ENCODE data around the gene ARMC9.

Gene ARMC9

DNA sequence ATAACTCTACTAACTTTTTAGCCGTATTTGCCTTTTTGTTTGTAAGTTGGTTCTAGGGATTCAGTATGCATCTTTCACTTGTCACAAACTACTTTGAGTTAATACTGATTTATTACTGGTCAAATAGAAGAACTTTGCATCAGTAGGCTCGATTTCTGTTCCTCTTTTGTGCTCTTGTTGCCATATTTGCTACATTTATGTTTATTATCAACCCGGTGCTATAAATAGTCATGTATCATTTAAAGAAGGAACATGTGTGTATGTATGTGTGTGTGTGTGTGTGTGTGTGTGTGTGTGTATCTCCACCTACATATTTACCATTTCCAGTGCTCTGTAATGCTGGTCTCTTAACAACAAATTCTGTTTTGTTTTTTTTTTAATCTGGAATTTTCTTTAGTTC is 117.5 kb downstream of the ARMC9 start:
- DNase-seq (ENCODE audit: low read depth in 2 of 2): no peak

DNA sequence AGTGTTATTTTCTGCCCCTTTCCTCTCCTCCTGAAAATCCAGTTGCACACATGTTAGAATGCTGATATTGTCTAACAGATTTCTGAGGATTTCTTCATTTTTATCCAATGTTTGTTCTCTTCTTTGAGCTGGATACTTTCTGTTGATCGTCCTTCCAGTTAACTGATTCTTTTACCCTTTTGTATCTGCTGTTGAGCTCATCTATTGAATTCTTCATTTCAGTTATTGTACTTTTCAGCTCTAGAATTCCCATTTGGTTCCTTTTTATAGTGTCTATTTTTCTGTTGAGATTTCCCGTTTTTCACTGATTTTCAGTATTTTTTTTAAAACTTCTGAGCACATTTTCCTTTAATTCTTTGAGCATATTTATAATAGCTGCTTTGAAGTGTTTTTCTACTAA is 119.1 kb downstream of the ARMC9 start:
- no peak for DNase-seq (ENCODE audit: low read depth in 2 of 2)

- no peak for DNase-seq (ENCODE audit: low read depth in 2 of 2)
Measured at GRCh38 chr2:231318436-231318835, 120.0 kb downstream of the ARMC9 start.

- DNase-seq (ENCODE audit: low read depth in 2 of 2): no peak
Measured at GRCh38 chr2:231318954-231319353, 120.5 kb downstream of the ARMC9 start.

DNA sequence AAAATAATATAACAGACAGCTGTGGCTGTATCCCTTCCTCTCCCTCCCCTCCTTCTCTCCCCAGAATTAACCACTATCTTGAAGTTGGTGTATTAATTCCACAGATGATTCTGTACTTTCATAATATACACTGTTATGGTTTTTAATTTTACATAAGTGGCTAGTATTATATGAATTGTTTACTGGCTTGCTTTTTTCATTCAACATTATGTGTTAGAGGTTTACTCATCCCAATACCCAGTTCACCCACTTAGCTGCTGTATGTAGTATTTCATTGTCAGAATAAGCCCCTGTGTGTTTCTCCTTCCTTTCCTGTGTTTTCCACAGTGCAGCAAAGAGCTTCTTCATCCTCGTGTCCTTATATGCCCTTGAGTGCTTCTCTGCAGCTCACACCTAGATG is 121.4 kb downstream of the ARMC9 start:
- no peak for DNase-seq (ENCODE audit: low read depth in 2 of 2)

DNA sequence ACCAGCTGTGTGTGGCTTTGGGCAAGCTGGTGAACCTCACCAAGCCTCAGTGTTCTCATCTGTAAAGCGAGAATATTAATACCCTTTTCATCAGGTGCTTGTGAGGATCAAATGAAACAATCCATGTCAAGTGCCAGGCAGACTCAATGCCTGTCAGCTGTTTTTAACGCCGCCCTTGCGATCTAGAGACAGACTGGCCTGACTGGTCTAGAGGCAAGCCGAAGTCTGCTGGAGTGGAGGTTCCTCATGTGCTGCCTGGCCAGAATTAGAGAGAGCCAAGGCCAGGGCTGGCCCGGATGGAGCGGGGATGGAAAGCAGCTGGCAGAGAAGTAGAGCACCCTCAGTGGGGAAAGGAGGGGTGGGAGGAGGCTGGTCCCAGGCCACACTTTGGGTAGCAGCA is 122.6 kb downstream of the ARMC9 start:
- no peak for DNase-seq (ENCODE audit: low read depth in 2 of 2)

DNA sequence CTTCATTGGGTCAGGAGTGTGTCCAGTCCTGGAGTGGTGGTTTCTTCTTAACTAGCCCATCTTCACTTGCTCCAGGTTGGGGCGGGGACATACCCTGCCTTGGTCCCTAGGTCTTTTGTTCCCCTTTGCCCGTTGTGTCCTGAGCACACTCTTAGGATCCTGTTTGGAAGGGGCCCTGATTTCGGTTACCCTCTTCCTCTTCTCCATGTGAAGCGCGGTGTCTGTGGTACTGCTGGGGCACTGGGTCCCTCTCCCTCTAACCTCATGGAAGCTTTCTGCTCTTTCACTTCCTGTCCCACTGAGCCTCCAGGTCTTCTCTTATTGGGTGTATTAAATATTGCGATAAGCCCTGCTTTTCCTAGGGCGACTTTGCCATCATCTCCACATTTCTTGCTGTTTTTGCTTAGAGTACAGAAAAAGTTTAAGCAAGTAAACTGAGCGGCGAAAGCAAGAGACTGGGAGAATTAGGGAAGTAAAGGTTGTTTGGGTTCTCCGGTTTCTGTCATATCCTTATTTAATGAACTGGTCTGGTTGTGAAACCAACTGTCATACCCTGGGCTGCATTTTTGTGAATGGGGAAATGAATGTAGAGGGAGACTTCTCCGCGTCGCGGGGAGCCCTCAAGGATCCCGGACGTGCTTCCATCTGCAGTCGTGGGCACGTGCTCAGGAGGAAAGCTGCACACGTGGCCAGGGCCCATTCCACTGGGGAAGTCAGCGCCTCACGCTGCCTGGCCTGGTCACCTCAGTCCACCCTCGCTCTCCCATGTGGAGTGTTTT is 123.3 kb downstream of the ARMC9 start:
- DNase-seq (ENCODE audit: low read depth in 2 of 2): no peak

- DNase-seq (ENCODE audit: low read depth in 2 of 2): no peak
Measured at GRCh38 chr2:231323316-231323715, 124.9 kb downstream of the ARMC9 start.

- DNase-seq (ENCODE audit: low read depth in 2 of 2): no peak
Measured at GRCh38 chr2:231325826-231326225, 127.4 kb downstream of the ARMC9 start.

DNA sequence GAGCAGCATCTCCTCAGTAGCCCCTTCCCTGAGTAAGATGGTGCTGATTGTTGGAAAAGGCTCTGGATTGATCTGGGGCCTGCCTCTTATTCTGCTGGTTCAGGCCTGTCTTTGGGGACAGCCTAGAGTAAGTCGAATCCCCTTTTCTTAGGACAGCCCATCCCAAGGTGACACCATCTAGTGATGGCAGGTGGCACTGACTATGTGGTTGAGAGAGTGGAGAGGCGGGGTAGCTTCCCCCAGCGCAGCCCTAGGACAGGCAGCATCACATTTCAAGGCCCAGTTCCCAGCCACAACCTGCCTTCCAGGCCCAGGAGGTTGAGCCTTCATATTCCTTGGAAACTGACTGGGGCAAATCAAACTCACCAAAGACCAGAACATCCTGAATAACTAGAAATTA is 128.0 kb downstream of the ARMC9 start:
- no peak for DNase-seq (ENCODE audit: low read depth in 2 of 2)

- no peak for DNase-seq (ENCODE audit: low read depth in 2 of 2)
Measured at GRCh38 chr2:231330311-231330710, 131.9 kb downstream of the ARMC9 start.

GRCh38 chr2:231331533-231331932 is 133.1 kb downstream of the ARMC9 start:
- no peak for DNase-seq (ENCODE audit: low read depth in 2 of 2)

DNA sequence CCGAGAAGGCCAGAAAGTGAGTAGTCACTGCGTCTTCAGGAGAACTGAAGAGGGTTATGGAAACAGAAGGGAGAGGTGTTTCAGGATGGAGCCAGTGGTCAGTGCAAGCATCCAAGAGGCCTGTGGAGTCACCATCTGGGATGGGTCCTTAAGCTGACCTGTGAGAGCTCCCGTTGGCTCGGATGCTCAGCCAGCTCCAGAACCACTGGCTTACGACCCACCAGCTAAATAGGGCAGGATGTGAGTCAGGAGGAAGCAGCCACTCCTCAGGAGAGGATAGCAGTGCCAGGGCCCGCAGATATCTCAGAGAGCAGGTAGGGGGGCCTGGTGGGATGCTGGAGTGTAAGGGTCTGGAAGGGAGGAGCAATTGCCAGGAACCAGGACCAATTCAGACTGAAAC is 134.0 kb downstream of the ARMC9 start:
- DNase-seq (ENCODE audit: low read depth in 2 of 2): no peak

DNA sequence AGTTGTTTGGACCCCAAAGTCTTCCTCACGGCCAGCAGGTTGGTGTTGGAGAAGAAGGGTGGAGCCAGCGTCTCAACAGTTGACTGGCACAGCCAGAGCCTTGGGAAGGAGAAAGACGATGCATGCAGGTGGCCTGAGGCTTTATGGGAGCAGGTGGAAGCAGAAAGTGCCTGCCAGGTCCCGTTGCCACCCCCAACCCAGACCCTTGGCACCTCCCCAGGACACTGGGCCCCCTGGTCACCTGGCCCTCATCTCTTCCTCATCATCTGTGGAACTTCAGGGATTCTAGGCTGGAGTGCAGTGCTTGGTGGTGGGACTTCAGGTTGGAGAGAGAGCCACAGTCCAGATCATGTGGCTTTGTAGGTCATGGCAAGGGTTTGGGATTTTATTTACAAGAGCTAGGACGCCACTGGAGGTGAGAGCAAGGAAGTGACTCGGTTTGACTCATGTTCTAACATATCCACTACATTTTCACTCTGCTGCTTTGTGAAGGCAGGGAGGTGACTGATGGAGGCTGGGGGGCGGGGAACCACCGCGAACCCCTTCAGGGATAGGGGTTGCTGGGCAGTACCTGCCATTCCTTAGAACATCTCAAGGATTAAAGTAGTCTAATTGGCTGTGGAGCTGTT is 134.6 kb downstream of the ARMC9 start:
- no peak for DNase-seq (ENCODE audit: low read depth in 2 of 2)

DNA sequence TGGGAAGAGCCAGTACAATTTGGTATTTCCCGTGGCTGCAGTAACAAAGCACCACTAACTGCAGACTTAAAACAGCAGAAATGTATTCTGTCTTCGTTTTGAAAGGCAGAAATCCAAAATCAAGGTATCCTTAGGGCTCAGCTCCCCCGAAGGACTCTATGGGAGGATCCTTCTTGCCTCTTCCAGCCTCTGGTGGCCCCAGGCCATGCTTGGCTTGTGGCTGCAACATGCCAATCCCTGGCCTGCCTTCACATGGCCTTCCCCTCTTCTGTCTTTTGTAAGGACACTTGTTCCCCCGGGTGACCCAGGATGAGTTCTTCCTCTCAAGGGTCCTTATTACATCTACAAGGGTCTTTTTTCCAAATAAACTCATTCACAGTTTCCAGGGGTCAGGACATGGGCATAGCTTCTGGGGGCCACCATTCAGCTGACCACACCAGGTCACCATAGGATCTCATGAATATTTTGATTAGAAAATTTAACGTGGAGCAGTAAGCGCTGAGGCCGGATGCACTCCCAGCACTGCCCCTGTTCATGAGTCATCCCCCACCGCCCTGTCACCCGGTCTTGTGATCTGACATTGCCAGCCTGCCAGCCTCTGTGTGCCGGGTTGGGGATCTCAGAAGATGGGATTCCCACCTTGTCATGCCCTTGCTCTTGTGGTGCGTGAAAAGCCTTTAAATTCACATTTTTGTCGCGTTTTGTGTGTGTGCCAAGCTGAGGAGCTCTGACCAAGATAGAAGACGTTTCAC is 135.9 kb downstream of the ARMC9 start:
- DNase-seq (ENCODE audit: low read depth in 2 of 2): no peak

GRCh38 chr2:231334981-231335380 is 136.6 kb downstream of the ARMC9 start:
- no peak for DNase-seq (ENCODE audit: low read depth in 2 of 2)

GRCh38 chr2:231335591-231335990 is 137.2 kb downstream of the ARMC9 start:
- no peak for DNase-seq (ENCODE audit: low read depth in 2 of 2)

GRCh38 chr2:231336236-231336635 is 137.8 kb downstream of the ARMC9 start:
- DNase-seq (ENCODE audit: low read depth in 2 of 2): no peak

DNA sequence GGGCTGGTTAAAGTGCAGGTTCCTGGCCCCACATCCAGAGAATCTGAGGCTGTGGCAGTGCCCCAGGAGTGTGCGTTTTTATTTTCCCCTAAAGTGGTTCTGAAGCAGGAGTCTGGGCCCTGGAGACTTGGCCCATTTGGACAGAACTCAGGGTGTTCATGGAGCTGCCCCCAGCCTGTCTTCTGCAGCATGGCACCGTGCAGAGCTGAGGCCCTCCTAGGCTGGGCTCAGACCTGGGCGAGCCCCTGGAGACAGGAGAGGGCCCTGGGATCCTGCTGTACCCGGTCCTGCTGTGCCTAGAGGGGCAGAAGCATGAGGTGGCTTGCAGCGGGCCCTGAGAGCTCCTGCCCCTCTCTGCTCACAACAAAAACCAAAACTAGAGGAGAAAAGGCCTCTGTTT is 138.3 kb downstream of the ARMC9 start:
- DNase-seq (ENCODE audit: low read depth in 2 of 2): no peak

- no peak for DNase-seq (ENCODE audit: low read depth in 2 of 2)
Measured at GRCh38 chr2:231337807-231338759, 139.7 kb downstream of the ARMC9 start.

GRCh38 chr2:231339316-231339715 is 140.9 kb downstream of the ARMC9 start:
- no peak for DNase-seq (ENCODE audit: low read depth in 2 of 2)

DNA sequence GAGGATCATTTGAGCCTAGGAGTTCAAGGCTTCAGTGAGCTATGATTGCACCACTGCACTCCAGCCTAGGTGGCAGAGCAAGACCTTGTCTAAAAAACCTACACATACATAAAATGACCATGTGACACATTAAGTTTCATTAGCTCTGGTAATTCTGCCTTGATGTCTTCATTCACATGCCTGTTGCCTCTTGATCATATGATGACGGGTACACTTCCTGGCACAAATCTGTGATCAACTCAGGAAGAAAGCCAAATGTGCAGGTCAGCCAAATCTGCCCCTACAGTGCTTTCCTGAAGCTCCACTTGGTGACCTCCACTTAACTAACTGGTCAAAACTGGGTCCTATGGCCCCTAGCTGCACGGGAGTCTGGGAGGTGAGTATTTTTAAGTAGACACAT is 142.7 kb downstream of the ARMC9 start:
- no peak for DNase-seq (ENCODE audit: low read depth in 2 of 2)

Measured in stimulated activated CD8-positive, alpha-beta memory T cell treated with anti-CD3 and anti-CD28 coated beads, Interleukin-2, amount 100 ng/mL, for 48 hours (primary cell).